Gastrocnemius medialis (tissue), 4 donors: ENCODE results near the gene EME2.

Experiments
- CTCF ChIP-seq, 5 experiments: fragments of 450-650 bp in 3 of 5; fragments of 200-600 bp in 2 of 5; sonication (generic) in 2 of 5; IDR thresholded peaks in 4 of 5; conservative IDR thresholded peaks in 1 of 5; 1 replicate in 4 of 5; 2 replicates in 1 of 5; pipeline ENCODE4 v1.5.1; 2016 to 2019; ENCODE audit warnings: antibody characterized with exemption in 5 of 5, mild to moderate bottlenecking in 3 of 5, moderate library complexity in 3 of 5
- POLR2A ChIP-seq, 2 donors: fragments of 450-650 bp; IDR thresholded peaks; one replicate each; pipeline ENCODE4 v1.6.1; 2017; ENCODE audit warnings: antibody characterized with exemption in 2 of 2, mild to moderate bottlenecking in 2 of 2, moderate library complexity in 2 of 2

DNA sequence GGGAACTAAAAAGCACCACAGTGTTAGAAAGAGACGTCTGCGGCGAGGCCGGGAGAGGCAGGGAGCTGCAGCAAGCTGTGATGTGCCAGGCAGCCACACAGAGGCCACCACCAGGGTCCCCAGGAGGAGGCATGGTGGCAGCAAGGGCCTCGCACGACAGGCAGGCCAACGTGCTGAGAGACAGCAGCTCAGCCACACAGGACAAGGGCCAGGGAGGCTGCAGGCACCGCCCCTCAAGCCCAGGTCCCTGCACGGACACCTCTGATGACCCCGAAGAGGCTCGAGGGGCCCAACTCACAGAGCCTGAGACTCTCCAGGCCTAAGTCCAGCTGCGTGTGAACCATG lies 48.3 kb downstream of the EME2 start:
- TF ChIP-seq CTCF (IDR thresholded peaks at IDR 0.05 in 4 of 5, conservative IDR thresholded peaks at IDR 0.05 in 1 of 5): no peak
- no peak for TF ChIP-seq POLR2A (IDR thresholded peaks at IDR 0.05)
